Forelimb muscle (tissue), 1 donor: ENCODE measurements around the gene SNRPA1. TPM values are rescaled to one million over a fixed set of nuclear protein-coding genes. Genes with fewer than 3 reads are reported as not detected.

ENCODE experiments used
- DNase-seq: peaks from one replicate; pipeline ENCODE4 v3.0.0-alpha.2; 2013; ENCODE audit warnings: low read depth
- polyA plus RNA-seq: library from polyadenylated mRNA; unstranded; fragments of 120-200 nt; gene quantifications from one replicate; pipeline ENCODE4 v1.2.1, GENCODE V29; 2013; ENCODE audit not compliant: insufficient read length

Gene SNRPA1
- polyA plus RNA-seq, 1 donor = 33.8 TPM

GRCh38 chr15:101320501-101321052 lies 25.5 kb upstream of the SNRPA1 start:
- DNase-seq = no peak

DNA sequence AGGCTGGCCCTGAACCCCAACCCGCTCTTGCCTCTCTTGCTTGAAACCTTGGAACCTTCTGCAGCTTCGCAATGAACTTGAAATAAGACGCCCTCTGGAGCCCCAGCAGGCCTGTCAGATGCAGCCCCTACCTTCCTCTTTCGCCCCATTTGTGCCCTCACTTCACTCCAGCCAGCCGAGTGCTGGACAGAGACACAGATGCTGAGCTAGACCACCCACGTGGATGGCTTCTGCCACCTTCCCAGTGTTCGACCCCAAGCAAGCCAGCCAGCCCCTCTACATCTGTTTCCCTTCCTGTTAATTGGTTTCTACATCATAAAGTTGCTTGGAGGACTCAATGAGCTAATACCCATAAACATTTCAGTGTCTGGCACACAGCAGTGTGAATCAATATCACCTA lies 23.8 kb upstream of the SNRPA1 start:
- no peak for DNase-seq

DNA sequence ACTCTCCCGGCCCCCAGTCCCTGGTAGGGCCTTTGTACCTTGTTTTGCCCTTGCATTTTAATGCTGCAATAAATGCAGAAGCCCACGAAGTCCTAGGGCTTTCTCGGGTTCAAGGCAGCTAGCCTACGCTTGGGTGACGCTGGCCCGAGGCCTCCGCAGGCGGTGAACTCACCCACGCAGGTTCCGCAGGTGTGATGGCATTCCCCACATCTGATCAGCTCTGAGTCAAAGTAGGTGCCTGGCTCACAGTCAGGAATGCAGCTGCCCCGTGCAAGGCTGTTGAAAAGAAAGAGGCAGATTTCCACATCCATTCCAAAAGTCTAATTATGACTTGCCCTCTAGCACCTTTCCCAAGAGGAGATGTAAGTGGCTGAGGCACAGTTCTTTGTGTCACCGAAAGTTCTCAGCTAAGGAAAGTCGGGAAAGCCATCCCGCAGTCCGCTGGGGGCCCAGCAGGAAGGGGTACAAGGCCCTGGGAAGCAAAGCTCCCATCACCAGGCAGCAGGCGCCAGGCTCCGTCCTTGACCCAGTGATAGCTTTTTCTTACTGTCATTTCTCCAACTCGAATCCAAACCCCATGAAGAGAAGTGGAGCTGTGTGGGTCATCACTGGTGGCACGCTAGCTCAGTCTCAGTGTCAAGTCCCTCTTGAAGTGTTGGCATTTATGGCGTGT lies 23.2 kb upstream of the SNRPA1 start:
- no peak for DNase-seq

DNA sequence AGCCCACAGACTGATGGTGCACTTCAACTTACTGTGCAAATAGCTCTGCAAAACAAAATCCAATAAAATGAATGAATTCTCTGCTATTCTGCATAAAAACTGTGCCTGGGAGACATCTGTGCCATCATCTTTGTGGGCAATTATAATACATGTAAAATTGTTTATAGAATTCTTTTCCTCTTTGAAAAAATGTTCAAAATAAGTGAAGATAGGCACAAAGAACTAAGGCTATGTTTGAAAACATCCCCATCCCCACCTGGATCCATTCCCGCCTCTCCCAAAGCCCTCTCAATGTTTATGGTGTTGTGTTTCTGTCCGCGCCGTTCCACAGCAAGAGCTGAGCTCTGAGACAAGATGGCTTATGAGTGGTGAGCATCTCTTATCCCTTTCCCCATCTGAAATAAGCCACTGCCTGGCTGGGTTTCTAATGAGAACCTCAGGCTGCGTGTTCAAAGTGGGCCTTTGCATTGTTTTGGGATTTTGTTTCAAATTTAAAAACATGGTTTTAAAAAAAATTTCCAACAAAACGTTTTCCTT lies 22.4 kb upstream of the SNRPA1 start:
- DNase-seq = no peak

DNA sequence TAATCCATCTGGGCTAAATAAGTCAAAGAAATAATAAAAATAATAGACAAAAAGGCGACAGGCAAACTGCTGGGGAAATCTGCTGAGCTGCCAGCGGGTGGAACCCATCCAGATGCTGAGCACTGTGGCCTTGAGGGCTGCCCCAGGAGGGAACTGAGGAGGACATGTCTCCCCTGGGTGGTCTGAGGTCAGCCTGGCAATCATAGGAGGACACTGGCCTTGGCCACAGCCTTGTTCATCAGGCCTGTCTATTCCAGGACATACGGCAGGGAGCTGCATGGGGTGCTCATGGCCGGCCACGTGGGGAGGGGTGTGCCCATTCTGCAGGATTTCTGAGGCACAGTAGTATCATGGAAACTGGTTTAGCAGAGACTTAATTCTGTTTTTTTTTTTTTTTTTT lies 21.5 kb upstream of the SNRPA1 start:
- DNase-seq = no peak

- no peak for DNase-seq
Observed at GRCh38 chr15:101315736-101316135, 20.7 kb upstream of the SNRPA1 start.

- no peak for DNase-seq
Observed at GRCh38 chr15:101314336-101315125, 19.5 kb upstream of the SNRPA1 start.

- DNase-seq = no peak
Observed at GRCh38 chr15:101313041-101313761, 18.2 kb upstream of the SNRPA1 start.

GRCh38 chr15:101310508-101310907 lies 15.5 kb upstream of the SNRPA1 start:
- no peak for DNase-seq

- no peak for DNase-seq
Observed at GRCh38 chr15:101310161-101310480, 15.1 kb upstream of the SNRPA1 start.

GRCh38 chr15:101309436-101310160 lies 14.6 kb upstream of the SNRPA1 start:
- DNase-seq = no peak

DNA sequence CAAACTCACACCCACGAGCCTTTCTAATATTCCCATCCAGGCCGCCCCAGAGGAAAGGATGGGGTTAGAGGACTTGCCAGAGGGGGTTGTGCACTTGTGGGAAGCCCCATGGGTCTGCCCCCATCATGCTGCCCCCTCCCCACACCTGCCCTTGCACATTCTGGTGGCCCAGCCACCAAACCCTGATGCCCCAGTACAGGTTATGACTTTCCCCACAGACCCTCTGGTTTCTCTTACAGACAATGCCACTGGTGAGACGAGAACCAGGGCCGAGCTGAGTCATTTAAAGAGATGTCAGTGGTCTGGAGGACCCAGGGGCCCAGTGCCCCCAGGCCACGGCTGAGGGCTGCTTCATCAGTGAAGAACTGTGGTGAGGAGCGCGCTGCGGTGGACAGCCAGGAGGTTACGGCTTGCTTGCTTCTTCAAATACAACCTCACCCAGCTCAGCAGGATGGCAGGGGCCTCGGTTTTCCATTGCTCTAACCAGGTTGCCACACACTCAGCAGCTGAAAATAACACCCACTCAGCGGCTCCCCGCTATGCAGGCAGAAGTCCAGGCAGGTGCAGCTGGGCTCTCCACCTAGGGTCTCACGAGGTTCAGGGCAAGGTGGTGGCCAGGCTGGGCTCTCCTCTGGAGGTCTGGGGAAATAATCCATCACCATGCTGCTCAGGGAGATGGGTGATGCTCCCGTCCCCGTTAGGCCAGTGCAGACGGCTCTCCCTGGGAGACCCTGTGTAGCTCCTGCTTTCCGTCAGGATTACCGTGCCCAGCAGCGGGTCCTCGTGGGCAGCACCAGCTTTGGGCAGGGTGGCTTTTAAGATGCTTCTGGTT lies 13.8 kb upstream of the SNRPA1 start:
- DNase-seq = no peak

DNA sequence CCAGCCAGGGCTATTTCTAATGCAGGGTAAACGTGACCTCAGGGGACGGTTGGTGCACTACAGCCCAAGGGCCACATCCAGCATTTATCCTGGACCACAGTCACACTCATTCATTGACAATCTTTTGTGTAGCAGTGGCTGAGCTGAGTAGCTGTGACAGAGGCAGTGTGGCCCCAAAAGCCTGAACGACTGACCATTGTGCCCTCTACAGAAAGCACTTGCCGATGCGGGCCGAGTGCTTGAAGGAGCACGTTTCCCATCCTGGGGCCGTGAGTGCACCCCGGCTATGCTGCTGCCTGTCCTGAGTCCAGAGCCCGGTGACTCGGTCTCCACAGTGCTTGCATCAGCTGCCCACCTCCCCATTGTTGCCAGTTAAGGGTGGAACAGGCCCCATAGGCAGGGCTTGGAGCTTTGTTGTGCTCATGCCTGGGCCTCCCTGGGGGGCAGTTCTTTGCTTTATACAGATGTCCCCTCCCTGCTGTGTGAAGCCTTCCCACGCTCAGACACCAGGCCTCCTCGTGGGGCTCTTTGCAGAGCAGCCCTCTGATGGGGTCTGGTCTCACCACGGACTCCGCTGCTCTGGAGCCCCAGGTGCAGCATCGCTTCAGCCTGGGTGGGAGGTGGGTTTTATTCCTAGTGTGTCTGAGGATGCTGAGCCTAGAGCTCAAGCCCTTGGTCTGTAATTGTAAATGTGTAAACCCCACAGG lies 13.0 kb upstream of the SNRPA1 start:
- no peak for DNase-seq

GRCh38 chr15:101307048-101307896 lies 12.2 kb upstream of the SNRPA1 start:
- DNase-seq = no peak

GRCh38 chr15:101306341-101307047 lies 11.4 kb upstream of the SNRPA1 start:
- DNase-seq = no peak

DNA sequence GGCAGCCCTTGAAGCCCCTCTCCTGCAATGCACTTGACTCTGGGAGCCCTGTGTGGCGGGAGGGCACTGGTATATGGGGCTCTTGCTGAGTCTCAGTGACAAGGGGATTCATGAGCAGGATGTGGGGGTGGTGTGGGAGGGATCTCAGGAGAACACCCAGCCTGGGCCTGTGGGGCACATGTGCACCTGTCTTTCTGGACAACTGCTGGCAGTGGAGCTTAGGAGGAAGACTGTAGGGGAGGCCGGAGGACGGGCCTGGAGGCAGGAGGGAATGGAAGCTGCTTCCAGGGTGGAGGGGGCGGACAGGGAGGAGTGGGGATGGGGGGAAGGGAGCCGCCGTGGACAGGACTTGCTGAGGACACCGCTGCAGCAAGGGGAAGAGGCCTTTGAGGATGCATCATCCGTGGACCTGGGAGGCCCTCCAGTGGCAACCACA lies 10.8 kb upstream of the SNRPA1 start:
- DNase-seq = no peak

- DNase-seq = no peak
Observed at GRCh38 chr15:101303408-101303807, 8.4 kb upstream of the SNRPA1 start.
